HuH-7 (cell line): ENCODE results near the gene INPP5A.
"Not testable (repeated sequence)": the region's sequence is repeated elsewhere in the genome, so short reads cannot be mapped to it uniquely, and the experiment has no call there.

Experiments used
- DNase-seq: peaks from one replicate; pipeline ENCODE4 v3.0.0; 2011; ENCODE audit warnings: low spot score

The INPP5A gene

DNA sequence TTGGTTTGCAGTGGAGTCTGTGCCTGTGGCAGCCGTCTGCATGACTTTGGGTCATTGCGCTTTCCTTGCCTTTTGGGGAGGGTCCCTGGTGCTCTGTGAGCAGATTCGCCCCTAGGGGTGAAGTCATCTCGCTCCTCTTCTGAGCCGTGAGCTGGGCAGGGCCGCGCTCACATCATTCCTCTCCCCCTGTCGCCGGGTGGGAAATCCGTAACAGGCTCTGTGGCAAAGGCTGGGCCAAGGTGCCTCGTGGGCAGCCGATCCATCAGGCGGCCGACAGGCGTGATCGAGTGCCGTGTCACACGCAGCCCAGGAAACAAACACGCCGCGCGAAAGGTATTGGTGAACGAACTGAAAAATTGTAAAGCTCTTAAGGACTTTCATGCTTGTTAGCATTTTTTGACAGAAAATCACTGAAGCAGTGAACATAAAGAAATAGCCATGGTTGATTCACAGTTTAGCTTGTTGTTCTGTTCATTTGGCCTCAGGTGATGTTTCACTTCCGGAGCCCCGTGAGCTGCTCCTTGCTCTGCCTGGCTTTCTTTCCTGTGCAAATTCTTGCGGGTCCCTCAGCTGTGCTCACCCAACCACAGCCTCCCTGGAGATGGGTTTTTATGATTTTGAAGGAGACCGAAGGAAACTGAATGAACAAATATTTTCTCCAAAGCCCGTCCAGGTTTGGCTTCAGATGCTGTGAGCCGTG is 126.2 kb downstream of the INPP5A start:
- no peak for DNase-seq

DNA sequence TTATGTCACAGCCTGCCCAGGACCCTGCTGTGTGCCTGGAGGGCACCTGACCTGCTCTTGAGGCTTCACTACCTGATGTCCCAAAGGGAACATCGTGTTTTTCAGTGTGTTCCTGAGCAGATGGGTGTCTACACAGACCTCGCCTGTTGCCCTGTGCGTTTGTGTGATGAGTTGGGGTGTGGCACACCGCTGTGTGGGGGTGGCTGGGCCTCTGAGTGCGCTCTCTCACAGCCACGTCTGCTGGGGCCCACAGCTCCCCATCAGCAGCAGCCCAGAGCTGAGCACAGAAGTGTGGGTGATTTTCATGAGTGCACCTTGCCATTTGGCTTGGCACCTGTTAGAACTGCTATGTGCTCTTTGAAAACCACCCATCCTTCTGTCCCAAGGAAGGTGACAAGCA is 126.8 kb downstream of the INPP5A start:
- DNase-seq = no peak

DNA sequence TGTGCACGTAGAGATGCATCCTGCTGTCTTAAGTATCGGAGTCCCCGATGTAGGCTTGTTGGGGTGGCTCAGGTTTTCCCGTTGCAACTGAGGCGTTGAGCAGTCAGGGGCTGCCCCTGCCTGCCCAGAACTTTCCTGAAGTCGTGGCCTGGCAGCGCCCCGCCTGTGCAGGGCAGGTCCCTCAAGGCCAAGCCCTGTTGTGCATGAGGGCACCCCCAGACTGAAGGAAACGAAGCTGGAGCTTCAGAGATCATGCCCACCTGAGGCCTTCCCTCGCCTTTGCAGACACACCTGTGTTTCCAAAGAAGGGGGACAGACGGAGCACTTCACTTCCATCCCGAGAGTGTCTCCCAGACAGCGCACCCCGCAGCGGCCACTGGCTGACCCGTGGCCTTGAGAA is 127.3 kb downstream of the INPP5A start:
- DNase-seq = no peak

DNA sequence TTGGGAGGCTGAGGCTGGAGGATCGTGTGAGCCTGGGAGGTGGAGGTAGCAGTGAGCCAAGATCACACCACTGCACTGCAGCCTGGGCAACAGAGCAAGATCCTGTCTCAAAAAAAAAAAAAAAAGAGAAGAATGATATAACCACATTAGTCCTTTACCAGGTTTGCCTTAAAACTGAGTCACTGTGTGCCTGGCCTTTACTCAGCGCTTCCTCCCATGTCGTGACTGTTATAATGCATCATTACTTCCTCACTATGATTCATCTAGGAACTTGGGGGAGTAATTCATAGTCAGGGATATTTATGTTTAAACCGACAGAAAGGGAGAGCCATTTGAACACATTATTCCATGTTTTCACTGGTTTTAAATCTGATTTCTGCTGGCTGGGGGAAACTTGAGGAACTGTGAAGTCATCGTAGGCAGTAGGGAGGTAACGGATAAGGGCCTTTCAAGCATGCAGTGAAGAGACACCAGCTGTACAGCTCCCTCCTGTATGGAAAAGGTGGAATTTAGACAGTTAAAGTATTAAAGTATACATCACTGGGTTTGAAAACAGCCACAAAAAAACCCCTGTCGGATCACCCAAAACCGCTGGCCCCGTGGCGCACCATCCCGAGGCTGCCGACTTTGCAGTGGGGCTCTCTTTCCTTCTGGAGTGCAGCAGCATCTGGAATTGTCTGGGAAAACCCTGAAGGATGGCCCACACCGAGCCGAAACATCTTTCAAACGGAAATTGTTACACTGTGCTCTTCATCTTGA is 128.5 kb downstream of the INPP5A start:
- DNase-seq = no peak

DNA sequence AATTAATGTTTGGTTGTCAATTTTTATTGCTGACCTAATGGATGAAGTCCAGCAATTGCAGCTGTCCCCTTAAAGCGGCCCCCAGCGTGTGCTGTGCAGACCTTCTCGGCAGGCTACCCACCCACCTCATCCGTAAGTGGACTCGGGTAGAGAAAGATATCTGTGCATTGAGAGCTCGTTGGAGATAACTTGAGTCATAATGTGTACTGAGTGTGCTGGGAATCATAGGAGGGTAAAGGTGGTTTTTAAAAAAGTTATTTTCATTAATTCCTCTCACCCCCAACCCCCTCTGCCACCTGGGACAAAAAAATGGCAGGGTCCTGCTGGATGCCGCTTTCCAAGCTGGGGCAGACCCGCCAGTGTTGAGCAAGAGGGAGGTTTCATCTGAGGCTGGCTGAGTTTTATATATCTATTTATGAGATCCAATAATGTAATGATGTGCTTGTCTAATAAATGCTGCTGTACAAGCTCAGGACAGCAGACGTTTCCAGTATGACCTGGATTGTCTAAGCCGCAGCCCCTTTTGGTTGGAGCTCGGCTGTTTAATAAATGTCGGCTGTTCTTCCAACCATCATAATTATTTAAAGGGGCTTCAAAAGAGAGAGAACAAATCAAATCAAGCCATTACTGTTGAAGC is 129.2 kb downstream of the INPP5A start:
- no peak for DNase-seq

DNA sequence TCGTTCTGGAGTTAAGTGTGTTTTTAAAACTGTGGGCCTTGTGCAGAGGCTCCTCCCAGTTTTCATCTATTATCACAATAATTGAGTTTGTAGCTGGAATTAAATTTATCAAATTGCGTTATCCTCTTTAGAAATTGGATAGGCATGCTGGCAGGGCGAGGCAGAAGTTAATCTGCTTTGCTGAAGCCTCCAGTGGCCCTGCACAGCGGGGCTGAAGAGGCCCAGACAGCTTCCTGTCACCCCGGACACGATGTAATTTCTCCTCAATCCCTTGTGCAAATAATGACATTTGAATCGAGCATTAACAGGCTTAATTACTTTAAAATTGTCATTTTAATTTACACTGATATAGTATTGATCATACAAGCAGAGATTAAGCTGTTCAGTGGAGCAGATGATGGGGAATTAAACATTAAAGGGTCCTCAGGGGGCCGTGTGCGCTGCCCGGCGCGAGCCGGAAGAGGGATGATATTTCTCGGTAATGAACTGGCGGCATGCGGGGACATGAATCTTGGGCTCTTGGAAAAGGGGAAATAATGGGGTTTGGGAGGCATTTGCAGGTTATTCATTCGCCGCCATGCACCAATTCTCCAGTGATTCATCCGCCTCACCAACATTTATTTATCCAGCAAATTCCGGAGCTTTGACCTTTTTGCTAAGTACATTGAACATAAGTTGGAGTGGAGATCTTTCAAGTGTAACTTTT is 129.9 kb downstream of the INPP5A start:
- no peak for DNase-seq

DNA sequence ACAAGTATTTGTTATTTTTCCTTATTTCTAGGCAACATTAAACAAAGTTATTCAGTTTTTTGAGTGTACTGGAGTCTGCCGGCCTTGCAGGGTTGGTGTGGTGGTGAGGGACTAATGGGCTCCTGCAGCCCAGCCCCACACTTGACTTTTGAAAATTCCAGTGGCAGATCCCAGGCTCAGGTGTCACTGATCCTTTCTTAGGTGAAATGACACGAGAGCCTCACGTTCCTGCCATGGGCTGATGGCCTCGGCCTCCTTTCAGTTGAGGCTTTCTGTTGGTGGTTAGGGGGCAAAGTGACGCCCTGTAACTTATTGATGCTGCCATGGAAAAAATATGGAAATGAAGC is 130.4 kb downstream of the INPP5A start:
- DNase-seq = no peak

DNA sequence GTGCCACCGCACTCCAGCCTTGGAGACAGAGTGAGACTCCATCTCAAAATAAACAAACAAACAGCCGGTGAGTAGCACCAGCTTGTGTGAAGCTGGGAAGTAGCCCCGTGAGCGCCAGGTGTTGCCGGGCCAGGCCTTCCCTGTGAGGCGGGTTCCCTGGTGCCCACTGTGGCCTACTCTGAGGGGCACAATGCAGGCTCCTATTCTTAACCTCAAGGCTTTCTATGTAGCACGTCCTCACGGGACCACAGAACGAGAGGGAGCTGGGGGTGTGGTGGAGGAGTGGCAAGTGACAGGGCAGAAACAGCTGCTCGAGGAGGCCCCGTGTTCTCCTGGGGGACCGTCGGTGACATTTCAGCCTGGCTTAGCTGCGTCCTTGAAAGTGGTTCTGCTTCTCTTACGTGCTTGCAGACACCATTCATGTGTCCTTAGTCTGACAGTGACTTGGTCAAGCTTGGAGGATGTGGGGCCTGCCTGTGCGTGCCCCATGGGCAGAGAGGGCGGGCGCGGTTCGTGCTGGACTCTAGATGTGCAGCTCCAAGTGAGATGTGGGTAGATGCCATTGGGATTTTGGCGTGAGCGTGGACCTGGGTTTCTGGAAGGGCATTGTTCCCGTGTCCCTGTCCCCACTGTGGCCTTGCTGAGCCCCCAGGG is 131.7 kb downstream of the INPP5A start:
- DNase-seq = no peak

DNA sequence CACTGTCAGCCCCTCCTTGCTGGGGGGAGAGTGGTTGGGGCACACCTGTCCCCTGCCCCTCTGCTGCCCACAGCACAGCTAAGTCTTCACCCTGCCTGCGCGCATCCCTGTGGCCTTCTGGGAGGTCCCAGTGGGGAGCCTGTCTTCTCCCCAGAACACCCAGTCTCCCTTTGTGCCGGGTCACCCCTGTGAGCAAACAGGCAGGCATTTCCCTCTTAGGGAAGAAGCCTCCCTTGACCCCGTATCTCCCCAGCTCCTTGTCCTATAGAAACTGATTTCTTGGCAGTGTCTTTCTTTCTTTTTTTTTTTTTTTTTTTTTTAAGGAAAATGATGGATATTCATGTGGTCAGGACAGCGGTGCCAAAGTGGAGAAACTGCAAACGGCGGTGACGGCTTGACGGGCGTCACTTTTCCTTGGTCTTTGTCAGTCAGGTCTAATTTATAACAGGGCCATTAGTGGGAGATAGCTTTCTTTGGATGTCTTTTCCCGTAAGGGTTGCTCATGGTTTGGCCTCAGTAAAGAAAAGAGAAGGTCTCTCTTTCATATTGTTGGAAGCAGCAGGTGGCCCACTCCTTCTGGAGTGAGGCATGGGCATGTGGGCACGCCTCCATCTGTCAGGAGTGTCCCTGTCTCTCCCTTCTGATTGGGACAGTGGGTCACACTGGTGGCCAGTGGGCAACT is 133.1 kb downstream of the INPP5A start:
- DNase-seq = no peak

DNA sequence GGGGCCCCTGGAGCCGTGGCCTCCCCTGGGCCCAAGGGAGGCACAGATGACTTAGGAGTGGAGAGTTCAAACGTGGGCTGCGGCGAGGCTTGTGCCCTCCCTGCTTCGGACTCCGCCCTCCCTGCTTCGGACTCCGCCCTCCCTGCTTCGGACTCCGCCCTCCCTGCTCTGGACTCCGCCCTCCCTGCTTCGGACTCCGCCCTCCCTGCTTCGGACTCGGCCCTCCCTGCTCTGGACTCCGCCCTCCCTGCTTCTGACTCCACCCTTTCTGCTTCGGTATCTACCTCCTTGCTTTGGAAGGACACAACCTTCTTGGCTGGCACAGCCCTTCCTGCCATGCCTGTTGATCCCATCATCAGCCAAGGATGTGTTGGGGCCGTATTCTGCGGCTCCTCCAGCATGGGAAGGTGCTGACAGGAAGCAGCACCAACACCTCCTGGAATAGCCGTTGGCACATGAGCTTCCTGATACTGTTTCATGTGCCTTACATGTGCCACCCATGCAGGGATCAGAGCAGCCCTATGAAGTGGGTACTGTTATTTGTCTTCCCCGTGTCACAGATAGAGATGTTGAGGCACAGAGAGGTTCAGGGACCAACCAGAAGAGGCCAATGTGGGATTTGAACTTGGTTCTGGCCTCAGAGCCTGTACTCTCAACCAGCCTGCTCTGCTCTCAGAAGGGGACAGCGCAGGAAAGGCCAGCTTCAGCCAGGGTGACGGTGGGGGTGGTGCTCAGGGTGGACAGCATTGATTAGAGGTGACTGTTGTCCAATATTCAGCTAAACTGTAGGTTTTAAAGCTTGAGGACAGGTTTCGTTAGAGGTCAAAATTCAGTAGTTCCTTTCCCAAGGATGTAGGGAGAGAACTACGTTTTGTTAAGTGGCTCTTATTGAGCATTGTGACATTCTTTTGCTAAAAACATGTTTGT is 133.9 kb downstream of the INPP5A start:
- DNase-seq = no peak

DNA sequence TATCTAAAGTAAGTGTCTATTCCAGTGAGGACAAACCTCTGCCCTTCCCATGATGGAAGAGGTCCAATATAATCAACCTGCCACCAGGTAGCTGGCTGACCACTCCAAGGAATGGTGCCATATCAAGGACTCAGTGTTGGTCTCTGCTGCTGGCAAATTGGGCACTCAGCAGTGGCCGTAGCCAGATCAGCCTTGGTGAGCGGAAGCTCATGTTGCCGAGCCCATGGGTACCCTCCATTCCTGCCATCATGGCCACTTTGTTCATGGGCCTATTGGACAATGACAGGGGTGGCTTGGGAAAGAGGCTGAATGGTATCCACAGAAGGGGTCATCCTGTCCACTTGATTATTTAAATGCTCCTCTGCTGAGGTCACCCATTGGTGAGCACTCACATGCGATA is 136.2 kb downstream of the INPP5A start:
- DNase-seq = not testable (repeated sequence)

DNA sequence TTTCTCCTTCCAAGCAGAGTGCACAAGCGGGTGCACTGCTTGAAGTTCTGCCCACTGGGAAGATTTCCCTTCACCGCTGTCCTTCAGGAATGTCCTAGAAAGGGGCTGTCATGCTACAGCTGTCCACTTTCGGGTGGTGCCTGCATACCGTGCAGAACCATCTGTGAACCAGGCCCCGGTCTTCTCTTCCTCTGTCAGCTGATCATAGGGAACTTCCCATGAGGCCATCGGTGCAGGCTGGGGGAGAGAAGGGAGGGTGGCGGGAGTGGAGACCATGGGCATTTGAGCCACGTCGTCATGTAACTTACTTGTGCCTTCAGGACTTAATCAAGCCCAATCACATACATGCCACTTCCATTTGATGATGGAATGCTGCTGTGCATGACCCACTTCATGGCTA is 136.7 kb downstream of the INPP5A start:
- no peak for DNase-seq

DNA sequence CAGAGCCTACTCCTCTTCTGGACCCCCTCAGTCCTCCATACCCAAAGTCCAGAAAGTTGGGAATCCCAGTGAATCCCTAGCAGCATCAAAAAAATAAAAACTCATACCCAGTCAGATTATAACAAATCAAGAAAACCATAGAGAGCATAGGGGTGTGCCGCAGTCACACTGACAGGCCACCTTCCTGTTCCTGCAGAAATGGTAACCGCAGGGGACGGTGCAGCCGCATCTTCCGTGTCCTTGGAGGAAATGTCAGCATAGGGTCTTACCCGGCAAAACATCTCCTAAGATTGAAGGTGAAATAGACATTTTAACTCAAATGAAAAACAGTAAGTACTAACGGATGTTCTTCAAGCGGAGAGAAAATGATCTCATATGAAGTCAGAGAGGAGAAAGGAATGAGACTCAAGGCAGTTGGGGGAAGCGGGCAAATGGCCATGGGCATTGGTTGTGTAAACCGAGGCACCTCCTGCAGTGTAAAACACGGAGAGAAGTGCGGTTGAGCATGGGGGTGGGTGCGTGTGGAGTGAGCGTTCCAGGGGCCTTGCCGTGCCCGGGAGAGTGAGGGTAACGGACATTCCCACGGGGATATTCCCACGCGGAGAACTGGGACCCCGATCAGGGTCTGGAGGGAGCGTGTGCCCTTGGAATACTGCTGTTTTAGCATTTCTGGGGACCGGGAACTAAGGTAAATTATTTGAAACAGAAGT is 137.6 kb downstream of the INPP5A start:
- no peak for DNase-seq

DNA sequence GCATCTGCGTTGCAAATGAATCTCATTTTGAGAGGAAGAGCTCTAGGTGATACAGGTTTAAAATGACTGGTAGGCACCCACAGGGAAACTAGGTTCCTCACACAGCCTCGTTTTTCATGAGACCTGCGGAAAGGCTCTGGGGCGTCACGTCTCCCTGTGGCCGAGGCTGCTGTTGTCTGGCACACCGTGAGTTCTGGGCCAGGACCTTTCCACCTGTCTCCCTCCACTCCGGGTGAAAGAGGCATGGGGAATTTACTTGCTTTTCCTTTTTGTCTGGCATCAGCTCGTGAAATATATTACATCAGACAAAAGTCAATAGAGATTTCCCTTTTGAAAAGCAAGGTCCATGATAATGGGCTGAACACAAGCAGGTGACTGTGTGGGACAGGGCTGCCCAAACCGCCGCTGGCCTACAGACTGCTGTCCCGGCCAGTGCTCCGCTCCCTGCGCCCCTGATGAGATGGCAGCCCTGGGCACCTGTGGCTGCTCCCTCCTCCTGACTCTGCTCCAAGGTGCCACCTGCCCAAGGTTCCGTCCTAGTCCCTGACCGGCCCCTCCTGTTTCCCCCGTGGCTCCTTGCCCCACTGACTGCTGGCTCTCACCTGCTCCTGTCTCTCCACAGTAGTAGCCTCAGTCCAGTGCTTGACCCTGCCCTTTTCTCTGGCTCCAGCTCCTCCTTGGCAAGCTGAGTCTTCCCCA is 138.8 kb downstream of the INPP5A start:
- DNase-seq = no peak

DNA sequence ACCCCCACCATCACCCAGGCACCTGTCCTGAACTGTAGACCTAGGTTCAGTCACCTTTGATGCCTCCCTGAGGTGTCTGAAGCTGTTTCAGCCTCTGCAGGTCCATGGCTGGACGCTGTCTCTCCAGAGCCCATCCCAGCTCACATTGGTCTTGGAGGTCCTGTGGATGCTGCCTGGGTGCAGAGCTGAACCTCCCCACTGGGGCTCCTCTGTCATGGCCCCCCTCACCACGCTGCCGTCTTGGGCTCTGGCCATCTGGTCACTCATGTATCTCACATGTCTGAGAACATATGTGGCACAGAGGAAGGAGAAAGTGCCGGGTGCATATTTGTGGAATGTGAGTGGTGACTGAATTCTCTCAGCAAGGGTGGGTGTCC is 139.5 kb downstream of the INPP5A start:
- DNase-seq = no peak

DNA sequence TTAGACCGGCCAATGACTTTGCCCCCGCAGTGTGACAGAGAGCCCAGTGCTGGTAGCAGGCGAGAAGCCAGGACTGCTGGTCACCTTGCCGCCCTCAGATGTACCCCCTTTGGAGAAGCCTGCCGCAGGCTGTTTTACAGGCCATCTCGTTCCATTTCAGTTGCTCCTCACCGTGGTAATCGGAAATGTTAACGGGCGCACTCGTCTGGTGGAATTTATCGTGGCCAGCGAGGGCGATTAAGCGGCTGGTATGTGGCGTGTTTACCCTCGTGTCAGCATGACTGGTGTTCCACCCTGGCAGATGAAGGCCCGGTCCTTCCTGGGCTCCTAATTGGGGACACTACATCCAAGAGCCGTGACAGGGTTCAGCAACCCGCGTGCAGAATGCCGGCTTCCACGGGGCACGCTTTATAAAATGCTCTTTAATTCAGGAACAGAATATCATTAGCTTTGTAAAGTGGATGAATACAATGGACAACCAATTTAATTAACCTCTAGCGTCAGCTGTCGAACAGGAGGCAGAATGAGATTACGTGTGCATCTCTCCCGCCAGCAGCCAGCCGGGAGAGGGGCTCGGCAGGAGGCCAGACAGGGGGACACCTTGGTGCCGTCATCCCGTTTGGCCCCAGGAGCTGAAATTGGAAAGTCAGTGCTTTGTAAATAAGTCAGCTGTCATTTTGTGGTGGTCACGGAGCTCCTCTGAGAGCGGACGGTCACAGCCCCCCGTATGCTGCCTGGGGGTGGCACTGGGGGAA is 140.1 kb downstream of the INPP5A start:
- DNase-seq = no peak

DNA sequence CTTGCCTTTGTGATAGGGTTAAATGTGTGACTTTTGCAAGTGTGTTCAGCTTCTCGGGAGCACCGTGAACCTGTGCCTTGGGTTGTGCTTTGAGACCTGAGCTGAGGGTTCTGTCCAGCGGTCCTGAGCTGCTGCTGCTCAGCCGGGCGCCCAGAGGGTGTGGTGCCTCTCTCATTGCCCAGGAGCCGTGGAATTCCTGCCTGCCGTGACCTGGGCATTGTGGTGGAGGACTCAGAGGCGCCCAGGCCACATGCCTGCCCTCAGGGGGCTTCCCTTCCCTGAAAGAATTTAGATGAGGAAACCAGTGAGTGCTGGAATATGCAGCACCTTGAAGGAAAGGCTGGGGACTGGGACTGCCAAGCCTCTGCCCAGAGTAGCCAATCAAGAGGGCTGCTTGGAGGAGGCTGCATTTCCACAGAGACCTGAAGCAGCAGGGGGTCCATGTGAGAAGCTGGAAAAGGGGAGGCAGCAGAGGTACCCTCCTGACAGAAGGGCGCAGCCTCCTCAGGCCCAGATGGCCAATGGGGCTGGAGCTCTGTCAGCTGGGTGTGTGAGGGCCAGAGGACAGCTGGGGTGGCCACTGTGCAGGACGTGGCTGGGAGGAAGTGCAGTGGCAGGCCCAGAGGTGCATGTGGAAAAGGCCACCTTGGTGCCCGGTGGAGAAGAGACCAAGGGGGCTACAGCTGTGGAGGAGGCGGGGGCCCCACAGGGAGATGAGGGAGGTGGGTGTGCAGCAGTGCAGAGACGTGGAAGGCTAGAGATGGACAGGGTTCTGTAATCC is 141.0 kb downstream of the INPP5A start:
- no peak for DNase-seq

DNA sequence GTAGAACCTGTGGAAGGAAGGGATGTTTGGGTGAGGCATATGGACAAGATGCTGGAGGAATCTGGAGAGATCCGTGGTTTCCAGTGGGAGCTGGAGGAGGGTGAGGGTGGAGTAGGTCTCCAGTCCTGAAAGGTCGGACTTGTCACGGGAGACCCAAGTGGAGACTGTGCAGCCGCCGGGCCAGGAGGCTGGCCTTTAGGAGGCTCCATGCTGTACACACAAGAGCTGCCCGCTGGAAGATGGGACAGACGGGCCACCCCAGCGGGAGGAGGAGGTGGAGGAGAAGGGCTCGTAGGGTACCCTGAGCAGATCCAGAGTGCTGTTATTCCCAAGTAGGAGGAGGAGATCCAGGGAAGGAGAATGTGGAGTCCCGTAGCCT is 141.6 kb downstream of the INPP5A start:
- DNase-seq = no peak
